ENCODE data around the gene ABCC1.

ABCC1 gene

GRCh38 chr16:16021646-16021987 lies 72.2 kb downstream of the ABCC1 start:
- no peak for DNase-seq

DNA sequence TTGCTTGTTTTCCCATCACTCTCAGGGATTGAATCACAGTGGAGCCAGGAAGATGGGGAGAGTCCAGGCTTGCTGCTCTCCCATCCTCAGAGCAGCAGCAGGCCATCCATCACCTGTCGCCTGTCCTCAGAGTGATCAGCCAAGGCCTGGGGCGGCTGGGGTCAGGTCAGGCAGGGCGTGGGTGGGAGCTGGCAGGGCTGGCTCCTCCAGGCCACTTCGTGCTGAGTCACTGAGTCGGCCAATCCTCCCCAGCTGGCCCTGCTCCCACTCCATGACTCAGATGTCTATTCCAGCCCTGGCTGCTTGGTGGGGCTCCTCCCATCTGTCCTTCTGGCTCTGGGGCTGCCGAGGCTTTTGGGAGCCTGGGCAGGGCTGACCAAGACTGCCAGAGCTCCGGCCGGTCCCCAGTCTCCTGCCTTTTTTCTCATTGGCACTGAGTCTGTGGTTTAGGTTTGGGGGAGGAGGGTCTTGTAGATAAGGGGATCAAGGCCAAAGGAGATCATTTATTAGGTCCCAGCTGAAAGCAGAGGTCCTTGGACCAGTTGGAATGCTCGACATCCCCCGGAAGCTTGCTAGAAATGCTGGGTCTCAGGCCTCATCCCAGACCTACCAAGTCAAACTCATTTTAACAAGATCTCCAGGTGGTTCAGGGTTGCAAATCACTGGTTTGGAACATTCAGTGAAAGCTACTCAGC lies 72.7 kb downstream of the ABCC1 start:
- no peak for DNase-seq

DNA sequence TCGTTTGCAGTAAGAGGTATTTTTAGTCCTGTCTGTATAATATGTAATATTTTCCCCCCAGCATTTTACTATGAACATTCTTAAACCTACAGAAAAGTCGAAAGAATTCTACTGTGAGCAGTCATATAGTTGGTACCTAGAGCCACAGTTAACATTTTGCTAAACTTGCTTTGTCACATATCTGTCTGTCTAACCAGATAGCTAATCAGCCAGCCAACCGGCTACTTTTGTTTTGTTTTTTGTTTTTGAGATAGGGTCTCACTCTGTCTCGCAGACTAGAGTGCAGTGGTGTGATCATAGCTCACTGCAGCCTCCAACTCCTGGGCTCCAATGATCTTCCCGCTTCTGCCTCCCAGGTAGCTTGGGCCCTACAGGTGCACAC lies 73.3 kb downstream of the ABCC1 start:
- DNase-seq: no peak

GRCh38 chr16:16025214-16025968 lies 76.0 kb downstream of the ABCC1 start:
- DNase-seq: no peak

- no peak for DNase-seq
Measured at GRCh38 chr16:16027728-16028310, 78.4 kb downstream of the ABCC1 start.

GRCh38 chr16:16028311-16028999 lies 79.0 kb downstream of the ABCC1 start:
- DNase-seq: no peak

DNA sequence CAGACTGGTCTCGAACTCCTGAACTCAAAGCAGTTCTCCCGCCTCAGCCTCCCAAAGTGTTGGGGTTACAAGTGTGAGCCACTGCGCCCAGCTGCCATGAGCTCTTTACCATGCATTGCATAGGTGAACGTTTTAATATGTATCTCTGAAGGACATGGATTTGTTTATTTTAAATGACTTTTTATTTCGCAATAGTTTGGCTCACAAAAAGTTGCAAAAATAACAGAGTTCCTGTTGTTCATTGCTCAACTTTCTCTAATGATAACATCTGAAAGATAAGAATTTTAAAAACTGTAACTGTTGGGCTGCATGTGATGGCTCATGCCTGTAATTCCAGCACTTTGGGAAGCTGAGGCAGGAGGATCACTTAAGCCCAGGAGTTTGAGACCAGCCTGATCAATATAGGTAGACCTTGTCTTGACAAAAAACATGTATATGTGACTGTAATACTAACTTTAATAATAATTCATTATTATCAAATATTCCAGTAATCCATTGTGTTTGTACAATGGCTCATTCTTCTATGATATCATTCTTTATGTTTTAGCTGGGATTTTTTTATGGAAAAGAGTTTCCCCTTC lies 80.1 kb downstream of the ABCC1 start:
- no peak for DNase-seq

DNA sequence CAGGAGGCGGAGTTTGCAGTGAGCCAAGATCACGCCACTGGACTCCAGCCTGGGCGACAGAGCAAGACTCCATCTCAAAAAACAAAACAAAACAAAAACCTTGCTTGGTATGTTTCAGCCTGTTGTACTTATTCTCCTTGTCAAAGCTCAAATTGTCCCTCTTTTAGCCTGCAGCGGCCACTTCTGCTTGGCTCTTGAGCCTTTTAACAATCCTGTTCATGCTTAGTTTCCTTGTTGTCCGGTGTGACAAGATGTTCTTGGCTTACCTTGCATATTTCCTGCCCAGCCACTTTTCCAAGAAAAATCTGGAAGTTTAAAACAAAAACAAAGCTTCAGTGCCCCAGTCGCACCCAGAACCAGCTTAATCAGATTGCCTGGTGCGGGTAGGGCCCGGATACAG lies 81.0 kb downstream of the ABCC1 start:
- no peak for DNase-seq

DNA sequence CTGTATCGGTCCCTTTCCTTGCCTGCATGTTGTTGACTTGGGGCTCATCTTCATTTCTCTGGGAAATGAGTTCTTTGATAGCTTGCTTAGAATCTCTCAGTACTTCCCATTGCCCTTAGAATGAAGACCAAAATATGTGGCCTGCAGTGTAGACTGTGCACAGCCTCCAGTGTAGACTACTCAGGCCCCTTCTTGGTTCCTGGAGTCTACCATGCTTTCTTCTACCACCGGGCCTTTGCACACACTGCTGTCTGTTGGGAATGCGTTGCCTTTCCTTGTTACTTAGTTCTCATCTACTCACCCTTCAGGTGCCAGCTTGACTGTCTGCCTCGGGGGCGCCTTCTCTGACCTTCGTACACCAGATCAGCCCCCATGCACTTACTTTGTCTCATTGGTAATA lies 82.0 kb downstream of the ABCC1 start:
- DNase-seq: no peak

GRCh38 chr16:16032271-16032979 lies 83.0 kb downstream of the ABCC1 start:
- no peak for DNase-seq

DNA sequence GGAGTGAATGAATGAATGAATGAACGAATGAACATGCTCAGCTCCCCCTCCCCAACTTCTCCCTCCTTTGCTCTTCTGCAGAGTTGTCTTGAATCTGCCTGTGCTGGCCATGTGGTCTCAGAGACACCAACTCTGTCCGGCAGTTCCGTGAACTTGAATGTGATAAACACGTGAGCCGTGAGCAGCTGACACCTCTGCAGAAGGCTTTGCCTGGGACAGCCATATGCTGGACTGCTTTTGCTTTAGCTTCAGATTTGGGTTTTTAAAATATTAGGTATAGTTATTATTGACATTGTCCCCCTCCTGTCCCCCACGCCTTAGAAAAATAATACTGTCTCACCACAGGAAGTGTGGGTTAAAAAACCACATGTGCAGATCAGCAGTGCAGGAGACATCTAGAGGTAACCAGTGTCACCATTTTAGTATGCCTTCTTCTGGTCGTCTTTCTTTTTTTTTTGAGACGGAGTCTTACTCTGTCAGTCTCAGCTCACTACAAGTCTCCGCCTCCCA lies 83.8 kb downstream of the ABCC1 start:
- DNase-seq: no peak

DNA sequence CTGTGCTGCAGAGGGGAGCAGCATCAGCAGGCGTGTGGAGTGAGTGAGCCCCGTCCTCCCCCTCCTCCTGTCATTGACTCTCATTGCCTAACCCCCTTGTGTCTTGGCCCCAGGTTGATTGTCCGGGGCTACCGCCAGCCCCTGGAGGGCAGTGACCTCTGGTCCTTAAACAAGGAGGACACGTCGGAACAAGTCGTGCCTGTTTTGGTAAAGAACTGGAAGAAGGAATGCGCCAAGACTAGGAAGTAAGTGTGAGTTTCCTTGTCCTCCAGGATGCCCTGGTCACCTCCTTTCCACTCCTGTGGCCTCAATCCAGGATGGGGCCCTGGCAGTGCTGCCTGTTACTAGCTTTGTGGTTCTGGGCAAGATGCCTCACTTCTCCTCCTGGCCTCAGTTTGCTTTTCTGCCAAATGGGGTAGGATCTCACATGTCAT lies 87.0 kb downstream of the ABCC1 start:
- DNase-seq: no peak

- no peak for DNase-seq
Measured at GRCh38 chr16:16037521-16037920, 88.1 kb downstream of the ABCC1 start.

DNA sequence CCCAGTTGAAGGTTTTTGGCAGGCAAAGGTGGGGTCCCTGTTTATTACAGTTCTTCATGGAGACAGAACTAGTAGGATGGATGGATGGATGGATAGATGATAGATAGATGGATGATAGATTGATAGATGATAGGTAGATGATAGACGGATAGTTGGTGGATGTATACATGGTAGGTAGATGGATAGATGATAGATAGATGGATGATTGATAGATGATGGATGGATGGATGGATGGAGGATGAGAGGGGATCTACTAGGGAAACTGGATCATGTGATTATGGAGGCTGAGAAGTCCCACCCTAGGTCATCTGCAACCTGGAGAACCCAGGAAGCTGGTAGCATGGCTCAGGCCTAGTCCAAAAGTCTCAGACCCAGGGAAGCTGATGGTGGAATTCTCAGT lies 88.6 kb downstream of the ABCC1 start:
- no peak for DNase-seq

GRCh38 chr16:16038950-16039349 lies 89.5 kb downstream of the ABCC1 start:
- no peak for DNase-seq

DNA sequence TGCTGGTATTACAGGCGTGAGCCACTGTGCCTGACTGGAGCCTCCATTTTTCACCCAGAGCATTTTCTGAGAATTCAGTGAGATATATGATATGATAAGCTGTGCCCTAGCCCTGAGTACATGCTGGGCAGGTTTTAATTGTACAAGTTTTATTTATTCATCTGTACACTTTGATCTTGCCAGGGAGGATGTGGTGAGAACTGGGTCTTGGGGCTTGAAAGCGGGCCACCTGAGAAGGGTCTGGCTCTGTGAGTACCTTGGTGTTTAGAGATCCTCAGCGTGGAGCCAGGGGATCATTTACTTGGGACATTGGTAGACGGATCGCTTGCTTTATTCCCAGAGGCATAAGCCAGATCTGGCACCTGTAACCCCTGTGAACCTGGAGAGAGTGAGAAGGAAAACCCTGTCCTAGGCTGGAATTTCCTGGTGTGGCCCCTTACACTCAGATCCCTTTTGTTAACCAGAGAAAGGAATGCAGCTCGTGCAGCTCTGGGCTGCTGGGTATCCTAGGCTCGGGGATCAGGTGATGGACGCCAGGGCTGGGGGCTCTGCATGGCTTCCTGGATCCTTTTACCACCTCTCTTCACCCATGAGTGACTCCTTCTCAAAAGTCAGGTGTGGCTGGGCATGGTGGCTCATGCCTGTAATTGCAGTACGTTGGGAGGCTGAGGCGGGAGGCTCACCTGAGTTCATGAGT lies 91.9 kb downstream of the ABCC1 start:
- no peak for DNase-seq

- no peak for DNase-seq
Measured at GRCh38 chr16:16042076-16042475, 92.7 kb downstream of the ABCC1 start.

DNA sequence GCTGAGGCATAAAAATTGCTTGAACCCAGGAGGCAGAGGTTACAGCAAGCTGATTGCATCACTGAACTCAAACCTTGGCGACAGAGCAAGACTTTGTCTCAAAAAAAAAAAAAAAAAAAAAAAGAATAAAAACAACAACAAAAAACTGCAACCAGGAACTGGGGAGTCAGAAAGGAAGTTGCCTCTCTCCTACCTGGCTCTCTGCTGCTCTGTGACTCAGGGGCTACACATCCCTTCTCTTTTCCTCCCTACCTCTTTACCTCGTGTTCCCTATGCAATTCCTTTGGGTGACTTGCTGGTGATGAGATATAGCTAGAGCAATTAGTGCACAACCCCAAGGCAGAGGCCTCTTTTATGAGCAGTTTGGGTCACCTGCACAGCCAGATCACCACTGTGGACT lies 95.9 kb downstream of the ABCC1 start:
- no peak for DNase-seq

GRCh38 chr16:16045879-16046278 lies 96.5 kb downstream of the ABCC1 start:
- DNase-seq: no peak

DNA sequence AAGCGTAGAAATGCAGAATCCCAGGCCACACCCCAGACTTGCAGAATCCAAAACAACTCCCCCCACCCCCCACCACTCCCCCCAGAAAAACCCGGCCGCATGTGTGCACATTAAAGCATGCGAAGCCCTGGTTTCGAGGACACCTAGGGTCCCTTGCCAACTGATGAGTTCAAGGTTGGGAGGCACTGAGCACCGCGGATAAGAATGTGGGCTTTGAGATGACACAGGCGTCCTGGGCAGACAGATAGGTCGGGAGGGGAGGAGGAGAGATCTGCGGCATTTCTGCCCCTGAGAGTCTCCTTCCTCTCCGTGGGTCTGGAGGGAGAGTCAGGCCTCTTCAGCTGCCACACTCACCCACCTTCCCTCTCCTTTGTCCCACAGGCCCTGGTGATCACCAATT lies 98.3 kb downstream of the ABCC1 start:
- no peak for DNase-seq

DNA sequence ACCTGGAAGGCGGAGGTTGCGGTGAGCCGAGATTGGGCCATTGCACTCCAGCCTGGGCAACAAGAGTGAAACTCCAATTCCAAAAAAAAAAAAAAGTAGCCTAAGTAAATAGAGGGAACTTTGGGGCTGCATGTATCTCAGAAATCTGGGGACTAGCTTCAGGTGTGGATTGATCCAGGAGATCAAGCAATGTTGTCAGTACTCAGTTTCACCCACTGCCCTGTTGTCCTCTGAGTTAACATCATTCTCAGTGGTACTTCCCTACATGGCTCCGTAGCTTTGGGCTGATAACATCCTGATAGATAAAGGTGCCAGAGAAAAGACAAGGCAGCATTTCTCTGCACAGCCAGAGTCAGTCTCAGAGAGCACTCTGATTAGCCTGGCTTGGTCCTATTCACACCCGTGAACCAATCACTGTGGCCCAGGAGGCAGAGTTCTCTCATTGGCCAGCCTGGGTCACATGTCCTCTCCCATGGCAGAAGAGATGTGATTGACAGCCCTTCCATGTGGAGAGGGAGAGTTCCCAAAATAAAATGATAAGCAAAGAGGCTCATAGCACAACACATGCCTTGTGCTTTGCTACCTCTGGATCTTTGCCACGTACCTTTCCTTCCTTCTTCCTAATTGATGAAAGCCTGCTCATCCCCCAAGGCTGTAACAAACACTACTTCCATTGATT lies 99.6 kb downstream of the ABCC1 start:
- no peak for DNase-seq

All from NCI-H345 (cell line).